GM10266 (cell line): Measurements from ENCODE around the gene DNAJC27.

Experiments
- DNase-seq: peaks from one replicate; pipeline ENCODE4 v3.0.0; 2012; ENCODE audit errors: extremely low spot score
- TF ChIP-seq, protein P1 (sequence below): IDR thresholded peaks from 2 replicates; pipeline ENCODE4 v1.5.1; 2012; ENCODE audit warnings: mild to moderate bottlenecking, low read depth; ENCODE audit not compliant: control insufficient read depth, insufficient read depth; ENCODE audit errors: missing control alignments

DNAJC27 gene

DNA sequence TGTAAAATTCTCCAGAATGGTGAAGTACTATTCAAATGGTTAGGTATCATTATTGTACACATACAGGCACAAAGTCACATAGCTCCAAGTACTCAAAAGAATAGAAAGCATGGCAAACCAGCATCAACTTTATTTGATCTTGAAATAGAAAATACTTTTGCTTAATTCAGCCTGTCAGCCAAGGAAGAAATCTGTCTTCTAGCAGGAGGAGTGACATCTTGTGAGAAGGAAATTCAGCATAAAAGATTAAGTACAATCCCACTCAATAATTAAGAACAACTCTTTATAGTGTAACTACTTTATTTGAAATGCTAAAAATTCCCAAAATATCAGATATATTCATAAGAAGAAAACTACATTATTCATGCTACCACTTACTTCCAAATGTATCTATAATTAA, 15.8 kb downstream of the DNAJC27 start:
- DNase-seq: no peak
- TF ChIP-seq, protein P1, sequence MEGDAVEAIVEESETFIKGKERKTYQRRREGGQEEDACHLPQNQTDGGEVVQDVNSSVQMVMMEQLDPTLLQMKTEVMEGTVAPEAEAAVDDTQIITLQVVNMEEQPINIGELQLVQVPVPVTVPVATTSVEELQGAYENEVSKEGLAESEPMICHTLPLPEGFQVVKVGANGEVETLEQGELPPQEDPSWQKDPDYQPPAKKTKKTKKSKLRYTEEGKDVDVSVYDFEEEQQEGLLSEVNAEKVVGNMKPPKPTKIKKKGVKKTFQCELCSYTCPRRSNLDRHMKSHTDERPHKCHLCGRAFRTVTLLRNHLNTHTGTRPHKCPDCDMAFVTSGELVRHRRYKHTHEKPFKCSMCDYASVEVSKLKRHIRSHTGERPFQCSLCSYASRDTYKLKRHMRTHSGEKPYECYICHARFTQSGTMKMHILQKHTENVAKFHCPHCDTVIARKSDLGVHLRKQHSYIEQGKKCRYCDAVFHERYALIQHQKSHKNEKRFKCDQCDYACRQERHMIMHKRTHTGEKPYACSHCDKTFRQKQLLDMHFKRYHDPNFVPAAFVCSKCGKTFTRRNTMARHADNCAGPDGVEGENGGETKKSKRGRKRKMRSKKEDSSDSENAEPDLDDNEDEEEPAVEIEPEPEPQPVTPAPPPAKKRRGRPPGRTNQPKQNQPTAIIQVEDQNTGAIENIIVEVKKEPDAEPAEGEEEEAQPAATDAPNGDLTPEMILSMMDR: no peak

DNA sequence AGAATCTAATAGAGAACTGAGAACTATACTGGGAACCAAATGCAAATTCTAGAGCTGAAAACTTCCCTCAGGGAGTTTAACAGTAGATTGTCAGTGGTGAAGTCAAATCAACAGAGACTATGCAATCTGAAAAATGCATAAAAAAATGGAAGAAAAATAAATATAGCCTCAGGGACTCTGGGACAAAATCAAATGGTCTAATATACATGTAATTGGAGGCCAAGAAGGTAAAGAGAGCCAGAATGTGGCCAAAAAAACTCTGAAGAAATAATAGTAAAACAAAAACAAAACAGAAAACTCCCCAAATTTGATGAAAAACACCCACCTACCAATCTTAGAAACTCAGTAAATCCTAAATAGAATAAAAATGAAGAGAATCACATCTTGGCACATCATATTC, 16.5 kb downstream of the DNAJC27 start:
- TF ChIP-seq, protein P1: no peak
- DNase-seq: no peak

DNA sequence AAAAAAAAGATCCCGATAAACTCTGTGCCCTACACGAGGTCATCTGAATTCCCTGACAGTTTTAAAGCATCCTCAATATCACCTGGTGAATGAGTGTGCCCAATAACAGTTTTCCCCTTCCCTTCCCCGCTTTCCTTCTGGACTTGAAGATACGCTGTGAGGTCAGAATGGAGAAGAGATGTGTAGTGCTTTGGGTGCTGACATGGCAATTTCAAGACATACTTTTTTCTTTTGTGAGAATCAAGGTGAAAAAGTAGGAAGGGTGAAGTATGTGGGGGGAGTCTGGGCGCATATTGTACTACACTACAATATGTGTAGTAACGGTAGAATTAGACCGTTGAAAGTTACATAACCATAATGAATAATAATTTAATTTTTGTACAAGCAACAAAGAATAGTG, 21.7 kb downstream of the DNAJC27 start:
- no peak for DNase-seq
- TF ChIP-seq, protein P1: no peak

DNA sequence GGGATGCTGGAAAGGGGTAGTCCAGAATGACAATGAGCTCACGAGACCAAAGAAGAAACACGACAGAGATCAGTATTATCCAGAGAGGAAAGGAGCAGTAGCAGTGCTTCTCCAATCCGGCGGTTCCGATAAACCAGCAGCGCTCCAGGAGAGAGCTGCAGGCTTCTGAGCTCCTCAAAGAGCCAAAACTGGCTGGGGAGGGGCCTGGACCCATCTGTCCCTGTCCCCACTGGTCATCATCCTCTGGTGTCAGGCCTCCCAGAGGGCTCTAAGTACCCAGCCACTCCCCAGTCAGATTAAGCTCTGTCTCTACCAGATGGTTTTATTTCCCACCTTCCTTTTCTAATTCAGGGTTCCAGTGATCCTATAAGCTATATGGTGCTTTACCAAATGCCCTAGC, 23.2 kb downstream of the DNAJC27 start:
- TF ChIP-seq, protein P1: no peak
- DNase-seq: no peak

DNA sequence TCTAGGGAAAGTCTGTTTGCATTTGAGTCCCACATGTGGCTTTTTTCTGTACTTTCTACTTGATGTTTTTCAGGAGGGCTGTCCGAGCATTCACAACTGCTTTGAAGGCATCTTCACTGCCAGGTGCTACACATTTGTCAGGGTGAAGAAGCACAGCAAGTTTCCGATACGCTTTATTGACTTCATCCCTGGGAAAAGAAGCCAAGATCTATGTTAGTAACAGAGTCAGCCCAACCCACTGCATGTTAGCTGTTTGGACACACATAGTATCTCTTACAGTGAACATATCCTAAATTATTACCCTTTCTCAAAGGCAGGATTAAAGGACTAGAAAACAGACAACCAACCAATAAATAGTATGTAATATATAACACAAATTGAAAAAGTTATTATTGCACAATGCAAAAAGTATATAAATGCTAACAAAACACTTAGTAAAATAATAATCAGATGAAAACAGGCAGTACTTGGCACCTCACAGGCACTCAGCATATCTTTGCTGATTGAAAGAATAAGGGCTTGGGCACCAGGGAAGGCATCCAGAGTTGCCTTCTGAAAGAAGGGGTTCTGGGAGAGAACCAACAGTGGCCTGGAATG, 24.1 kb downstream of the DNAJC27 start:
- DNase-seq: no peak
- TF ChIP-seq, protein P1: no peak

DNA sequence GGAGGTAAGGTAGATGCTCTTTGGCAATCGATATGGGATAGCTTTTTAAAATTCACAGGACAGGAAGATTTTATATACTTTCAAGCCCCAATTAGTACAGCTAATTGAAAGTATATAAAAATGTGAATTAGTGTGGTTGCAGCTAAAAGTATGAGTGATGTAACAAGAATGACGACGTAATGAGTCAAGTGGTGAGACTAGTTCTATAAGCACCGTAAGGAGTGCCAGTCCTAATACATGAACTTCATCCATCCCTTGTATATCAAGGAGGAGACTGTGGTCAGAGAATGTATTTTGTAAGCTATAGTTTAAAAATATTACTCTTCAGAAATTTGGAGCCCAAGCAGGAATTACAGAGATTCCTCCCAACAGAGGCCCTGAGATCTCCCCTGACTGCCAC, 25.8 kb downstream of the DNAJC27 start:
- no peak for DNase-seq
- TF ChIP-seq, protein P1: no peak

DNA sequence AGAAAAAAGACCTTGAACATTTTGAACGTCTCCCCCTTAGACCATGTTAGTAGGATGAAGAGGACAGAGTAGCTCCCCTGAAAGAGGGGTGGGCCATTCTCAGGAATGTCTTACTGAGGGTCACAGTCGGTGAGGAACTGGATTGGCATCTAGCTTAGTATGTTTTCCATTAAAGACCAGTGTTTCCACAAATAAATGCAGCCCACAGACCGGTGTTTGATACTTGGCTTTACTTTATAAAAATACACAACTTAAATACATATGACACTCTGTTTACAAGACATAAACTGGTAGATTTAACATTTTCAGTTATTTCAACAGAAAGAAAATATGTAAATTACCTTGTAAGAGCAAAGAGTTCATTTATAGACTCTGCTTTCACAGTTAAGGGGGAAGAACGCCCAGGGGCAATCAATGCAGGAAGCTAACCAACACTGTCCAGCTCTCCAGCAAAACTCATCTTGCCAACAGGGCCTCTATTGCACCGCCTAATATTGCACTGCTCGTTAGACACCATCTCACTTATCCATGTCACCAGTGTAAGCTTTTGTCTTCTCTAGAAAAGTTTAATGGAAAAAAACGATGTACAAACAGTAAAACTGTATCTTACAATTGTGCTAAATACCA, 28.2 kb downstream of the DNAJC27 start:
- TF ChIP-seq, protein P1: no peak
- no peak for DNase-seq
